Measurements from ENCODE around the gene ZC3H8. TPM values are rescaled to one million over a fixed set of nuclear protein-coding genes. Genes with fewer than 3 reads are reported as not detected.

The ZC3H8 gene
- total RNA-seq, 1 donor from 2014 or later: 6.1 TPM

DNA sequence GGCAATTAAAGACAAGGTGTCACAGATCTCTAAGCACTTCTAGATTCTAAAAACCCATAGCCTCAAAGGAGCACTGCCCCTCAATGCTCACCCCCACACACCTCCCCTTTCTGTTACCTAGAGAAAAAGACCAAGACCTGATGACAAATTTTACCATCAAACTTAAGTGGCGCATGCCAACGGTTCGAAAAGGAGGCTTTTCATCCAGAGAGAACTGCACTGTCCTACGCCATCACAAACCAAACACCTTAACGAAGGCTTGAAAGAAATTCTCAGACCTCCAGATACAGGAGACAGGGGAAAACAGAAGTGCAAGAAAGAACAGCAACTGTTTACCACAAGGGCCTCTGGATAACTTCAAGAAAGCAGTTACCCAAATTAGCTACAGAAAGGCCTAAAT is 18.5 kb upstream of the ZC3H8 start:
- Mint-ChIP-seq H3K36me3 (ENCODE audit: low read depth, unreplicated experiment) (no peaks in the 10 kb centered on the region), H3K27ac (ENCODE audit: unreplicated experiment) (no peak overlapping the region), H3K4me3 (ENCODE audit: unreplicated experiment) (no peak overlapping the region), H3K4me1 (ENCODE audit: unreplicated experiment) (no peaks in the 10 kb centered on the region), H3K27me3 (ENCODE audit: unreplicated experiment) (peaks cover 1% of the 10 kb centered on the region), H3K9me3 (ENCODE audit: unreplicated experiment) (no peaks in the 10 kb centered on the region)
- DNase-seq (ENCODE audit: low spot score): no peak
- no peak for TF ChIP-seq CTCF (IDR thresholded peaks at IDR 0.05; ENCODE audit: unreplicated experiment)

- DNase-seq (ENCODE audit: low spot score): no peak
- Mint-ChIP-seq H3K27ac (ENCODE audit: unreplicated experiment) (no peak overlapping the region), H3K27me3 (ENCODE audit: unreplicated experiment) (peaks cover 1% of the 10 kb centered on the region), H3K9me3 (ENCODE audit: unreplicated experiment) (no peaks in the 10 kb centered on the region), H3K4me1 (ENCODE audit: unreplicated experiment) (no peaks in the 10 kb centered on the region), H3K36me3 (ENCODE audit: low read depth, unreplicated experiment) (no peaks in the 10 kb centered on the region), H3K4me3 (ENCODE audit: unreplicated experiment) (no peak overlapping the region)
- TF ChIP-seq CTCF (IDR thresholded peaks at IDR 0.05; ENCODE audit: unreplicated experiment): no peak
Measured at GRCh38 chr2:112272669-112273068, 17.8 kb upstream of the ZC3H8 start.

DNA sequence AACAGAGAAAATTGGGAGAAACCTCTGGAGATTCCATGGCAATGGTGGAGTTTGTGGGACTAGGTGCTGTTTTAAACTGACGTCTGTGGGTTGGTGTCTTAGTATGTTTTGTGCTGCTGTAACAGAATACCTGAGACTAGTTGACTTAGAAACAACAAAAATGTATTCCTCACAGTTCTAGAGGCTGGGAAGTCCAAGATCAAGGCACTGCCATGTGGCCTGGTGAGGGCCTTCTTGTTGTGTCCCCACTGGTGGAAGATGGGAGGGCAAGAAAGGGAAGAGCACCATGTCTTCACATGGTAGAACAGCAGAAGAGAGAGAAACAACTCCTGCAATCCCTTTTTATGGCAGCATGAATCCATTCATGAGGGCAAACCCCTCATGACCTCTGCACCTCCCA is 13.7 kb upstream of the ZC3H8 start:
- no peak for TF ChIP-seq CTCF (IDR thresholded peaks at IDR 0.05; ENCODE audit: unreplicated experiment)
- Mint-ChIP-seq H3K36me3 (ENCODE audit: low read depth, unreplicated experiment) (no peaks in the 10 kb centered on the region), H3K4me1 (ENCODE audit: unreplicated experiment) (no peaks in the 10 kb centered on the region), H3K27ac (ENCODE audit: unreplicated experiment) (no peak overlapping the region), H3K27me3 (ENCODE audit: unreplicated experiment) (peaks cover 1% of the 10 kb centered on the region), H3K9me3 (ENCODE audit: unreplicated experiment) (no peaks in the 10 kb centered on the region), H3K4me3 (ENCODE audit: unreplicated experiment) (no peak overlapping the region)
- DNase-seq (ENCODE audit: low spot score): no peak

- H3K4me3 Mint-ChIP-seq (ENCODE audit: unreplicated experiment): no peak overlapping the region
- no peak for TF ChIP-seq CTCF (IDR thresholded peaks at IDR 0.05; ENCODE audit: unreplicated experiment)
- no peaks in the 10 kb centered on the region for H3K27me3 Mint-ChIP-seq (ENCODE audit: unreplicated experiment)
- no peaks in the 10 kb centered on the region for H3K9me3 Mint-ChIP-seq (ENCODE audit: unreplicated experiment)
- H3K27ac Mint-ChIP-seq (ENCODE audit: unreplicated experiment): no peak overlapping the region
- no peak for DNase-seq (ENCODE audit: low spot score)
- peaks cover 2% of the 10 kb centered on the region for H3K4me1 Mint-ChIP-seq (ENCODE audit: unreplicated experiment)
- H3K36me3 Mint-ChIP-seq (ENCODE audit: low read depth, unreplicated experiment): no peaks in the 10 kb centered on the region
Measured at GRCh38 chr2:112262876-112263275, 8.0 kb upstream of the ZC3H8 start.

DNA sequence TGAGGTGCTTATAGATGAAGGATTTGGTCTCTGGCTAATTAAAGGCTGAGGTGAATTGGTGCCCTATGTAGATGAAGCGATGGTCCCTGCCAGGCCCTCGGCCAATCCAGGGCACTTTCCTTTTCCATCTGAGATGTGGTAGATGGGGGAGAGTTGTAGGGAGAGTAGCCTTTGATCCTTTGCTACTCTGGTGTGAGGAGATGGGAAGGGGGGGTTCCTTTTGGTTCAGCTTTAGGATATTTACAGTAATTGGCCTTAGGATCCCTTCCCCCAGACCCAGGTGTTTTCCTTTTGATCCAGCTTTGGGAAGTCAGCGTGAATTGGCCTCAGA is 5.4 kb upstream of the ZC3H8 start:
- Mint-ChIP-seq H3K4me1 (ENCODE audit: unreplicated experiment) (peaks cover 12% of the 10 kb centered on the region), H3K36me3 (ENCODE audit: low read depth, unreplicated experiment) (no peaks in the 10 kb centered on the region), H3K27ac (ENCODE audit: unreplicated experiment) (no peak overlapping the region), H3K4me3 (ENCODE audit: unreplicated experiment) (no peak overlapping the region), H3K9me3 (ENCODE audit: unreplicated experiment) (no peaks in the 10 kb centered on the region), H3K27me3 (ENCODE audit: unreplicated experiment) (no peaks in the 10 kb centered on the region)
- TF ChIP-seq CTCF (IDR thresholded peaks at IDR 0.05; ENCODE audit: unreplicated experiment): no peak
- DNase-seq (ENCODE audit: low spot score): no peak

Data from endothelial cell (in vitro differentiated cells).